ENCODE measurements around the gene B3GNT8.

Gene B3GNT8

DNA sequence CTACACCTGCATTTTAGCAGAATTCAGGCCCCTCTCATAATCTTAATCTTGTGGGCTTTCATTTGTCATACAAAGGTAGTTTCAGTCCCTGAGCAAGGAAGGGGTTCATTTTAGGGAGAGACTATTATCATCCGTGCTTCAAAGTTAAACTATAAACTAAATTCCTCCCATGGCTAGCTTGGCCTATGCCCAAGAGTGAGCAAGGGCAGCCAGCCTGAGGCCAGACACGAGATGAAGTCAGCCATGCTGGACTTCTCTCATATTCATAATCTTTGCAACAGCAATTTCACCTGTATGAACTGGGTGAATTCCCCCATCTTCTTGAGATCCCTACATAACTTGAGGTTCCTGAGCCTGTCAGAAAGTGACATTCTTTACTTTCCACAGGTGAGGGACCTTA, 28.8 kb upstream of the B3GNT8 start:
- TF ChIP-seq, protein P1, sequence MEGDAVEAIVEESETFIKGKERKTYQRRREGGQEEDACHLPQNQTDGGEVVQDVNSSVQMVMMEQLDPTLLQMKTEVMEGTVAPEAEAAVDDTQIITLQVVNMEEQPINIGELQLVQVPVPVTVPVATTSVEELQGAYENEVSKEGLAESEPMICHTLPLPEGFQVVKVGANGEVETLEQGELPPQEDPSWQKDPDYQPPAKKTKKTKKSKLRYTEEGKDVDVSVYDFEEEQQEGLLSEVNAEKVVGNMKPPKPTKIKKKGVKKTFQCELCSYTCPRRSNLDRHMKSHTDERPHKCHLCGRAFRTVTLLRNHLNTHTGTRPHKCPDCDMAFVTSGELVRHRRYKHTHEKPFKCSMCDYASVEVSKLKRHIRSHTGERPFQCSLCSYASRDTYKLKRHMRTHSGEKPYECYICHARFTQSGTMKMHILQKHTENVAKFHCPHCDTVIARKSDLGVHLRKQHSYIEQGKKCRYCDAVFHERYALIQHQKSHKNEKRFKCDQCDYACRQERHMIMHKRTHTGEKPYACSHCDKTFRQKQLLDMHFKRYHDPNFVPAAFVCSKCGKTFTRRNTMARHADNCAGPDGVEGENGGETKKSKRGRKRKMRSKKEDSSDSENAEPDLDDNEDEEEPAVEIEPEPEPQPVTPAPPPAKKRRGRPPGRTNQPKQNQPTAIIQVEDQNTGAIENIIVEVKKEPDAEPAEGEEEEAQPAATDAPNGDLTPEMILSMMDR (IDR thresholded peaks at IDR 0.05; ENCODE audit: low read depth, low read length, missing control alignments) = no peak
- no peak overlapping the region for H3K4me3 ChIP-seq (ENCODE audit: low read depth, low read length)
- no peak for DNase-seq (ENCODE audit: low read depth)

DNA sequence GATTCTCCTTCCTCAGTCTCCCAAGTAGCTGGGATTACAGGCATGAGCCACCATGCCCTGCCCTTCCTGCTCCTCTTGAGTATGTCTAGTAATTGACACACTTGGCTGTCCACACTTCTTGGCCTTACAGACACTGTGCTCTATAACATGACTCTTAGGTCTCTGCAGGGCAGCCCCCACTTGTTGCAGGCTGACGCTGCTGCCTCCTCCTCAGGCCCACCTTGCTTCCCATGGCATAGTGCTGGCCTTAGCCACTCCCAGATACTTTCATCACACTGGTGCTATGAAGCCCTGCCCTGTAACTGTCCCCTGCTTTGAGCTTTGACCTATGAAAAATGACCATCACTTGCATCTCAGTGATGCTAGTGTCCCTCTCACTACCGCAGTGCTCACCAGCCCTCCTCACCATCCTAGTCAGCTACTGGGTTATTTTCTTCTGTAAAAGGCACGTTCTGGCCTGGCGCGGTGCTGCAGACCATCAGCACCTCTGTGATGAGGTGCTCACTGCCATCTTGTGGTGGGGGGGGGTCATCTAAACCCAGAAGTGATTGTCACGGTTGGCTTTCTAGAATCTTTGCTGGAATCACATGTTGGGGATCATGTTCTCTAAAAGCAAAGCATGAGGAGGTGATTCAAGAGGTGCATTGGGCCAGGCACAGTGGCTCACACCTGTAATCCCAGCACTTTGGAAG, 25.6 kb upstream of the B3GNT8 start:
- no peak for DNase-seq (ENCODE audit: low read depth)
- TF ChIP-seq, protein P1 (IDR thresholded peaks at IDR 0.05; ENCODE audit: low read depth, low read length, missing control alignments) = no peak
- H3K4me3 ChIP-seq (ENCODE audit: low read depth, low read length) = no peak overlapping the region

DNA sequence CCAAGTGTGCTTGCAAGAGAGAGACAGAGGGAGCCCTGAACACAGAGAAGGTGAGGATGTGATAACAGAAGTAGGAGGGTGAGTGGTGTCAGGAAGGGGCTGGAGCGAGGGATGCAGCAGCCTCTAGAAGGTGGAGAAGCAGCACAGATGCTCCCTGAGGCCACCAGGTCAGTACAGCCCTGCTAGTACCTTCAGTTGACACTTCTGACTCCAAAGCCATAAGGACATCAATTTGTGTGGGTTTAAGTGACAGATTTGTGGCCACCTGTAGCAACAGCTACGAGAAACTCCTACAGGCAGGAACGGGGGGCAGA, 22.6 kb upstream of the B3GNT8 start:
- TF ChIP-seq, protein P1 (IDR thresholded peaks at IDR 0.05; ENCODE audit: low read depth, low read length, missing control alignments) = no peak

DNA sequence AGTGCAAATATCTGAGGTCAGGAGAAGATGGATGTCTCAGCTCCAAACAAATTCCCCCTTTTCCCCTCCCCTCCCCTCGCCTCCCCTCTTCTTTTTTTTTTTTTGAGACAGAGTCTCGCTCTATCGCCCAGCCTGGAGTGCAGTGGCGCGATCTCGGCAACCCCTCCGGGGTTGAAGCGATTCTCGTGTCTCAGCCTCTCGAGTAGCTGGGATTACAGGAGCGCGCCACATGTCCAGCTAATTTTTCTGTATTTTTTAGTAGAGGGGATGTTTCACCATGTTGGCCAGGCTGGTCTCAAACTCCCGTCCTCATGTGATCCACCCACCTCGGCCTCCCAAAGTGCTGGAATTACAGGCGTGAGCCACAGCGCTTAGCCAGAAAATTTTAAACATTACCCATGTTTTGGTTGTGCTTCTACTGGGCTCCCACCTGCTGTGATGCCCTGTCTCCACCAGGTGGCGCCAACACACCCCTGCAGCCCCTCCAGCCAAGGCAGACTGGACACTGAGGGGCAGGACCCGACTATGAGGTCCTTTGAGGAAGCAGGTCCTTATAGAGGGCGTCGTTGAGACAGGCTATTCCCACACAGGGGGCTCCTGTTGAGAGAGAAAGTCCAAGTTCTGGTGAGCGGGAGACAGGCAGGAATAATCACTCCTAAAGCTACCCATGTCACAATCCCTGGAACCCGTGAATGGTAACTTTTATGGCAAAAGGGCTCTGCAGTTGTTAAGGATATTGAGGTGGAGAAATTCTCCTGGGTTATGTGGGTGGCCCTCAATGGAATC, 22.1 kb upstream of the B3GNT8 start:
- TF ChIP-seq, protein P1 (IDR thresholded peaks at IDR 0.05; ENCODE audit: low read depth, low read length, missing control alignments) = peak; percentile 96
- peak; percentile 29 for DNase-seq (ENCODE audit: low read depth)
- peak overlapping the region; percentile 32 for H3K4me3 ChIP-seq (ENCODE audit: low read depth, low read length)

More for the DNA sequence above, 22.6 kb upstream of the B3GNT8 start:
- DNase-seq (ENCODE audit: low read depth) = no peak
- no peak overlapping the region for H3K4me3 ChIP-seq (ENCODE audit: low read depth, low read length)

DNA sequence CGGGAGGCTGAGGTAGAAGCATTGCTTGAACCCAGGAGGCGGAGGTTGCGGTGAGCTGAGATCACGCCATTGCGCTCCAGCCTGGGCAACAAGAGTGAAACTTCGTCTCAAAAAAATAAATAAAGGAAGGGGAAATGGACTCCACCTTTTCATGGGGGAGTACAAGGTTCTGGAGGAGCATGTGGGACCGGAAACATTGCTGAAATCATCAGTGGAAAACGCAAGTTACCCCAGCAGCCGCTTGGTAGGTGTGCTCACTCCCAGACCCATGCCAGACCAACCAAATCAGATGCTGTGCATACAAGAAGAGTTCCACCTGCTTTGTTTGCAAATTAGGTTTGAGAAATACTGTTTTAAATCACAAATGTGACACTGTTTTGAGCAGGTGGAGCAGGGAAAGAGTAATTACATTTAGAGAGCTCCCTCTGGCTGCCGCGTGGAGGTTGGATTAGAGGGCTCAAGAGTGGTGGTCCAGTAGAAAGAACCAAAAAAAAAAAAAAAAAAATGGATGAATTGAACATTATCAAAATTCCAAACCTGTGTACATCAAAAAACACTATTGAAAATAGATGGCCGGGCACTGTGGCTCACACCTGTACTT, 20.7 kb upstream of the B3GNT8 start:
- no peak overlapping the region for H3K4me3 ChIP-seq (ENCODE audit: low read depth, low read length)
- no peak for DNase-seq (ENCODE audit: low read depth)
- TF ChIP-seq, protein P1 (IDR thresholded peaks at IDR 0.05; ENCODE audit: low read depth, low read length, missing control alignments) = no peak

DNA sequence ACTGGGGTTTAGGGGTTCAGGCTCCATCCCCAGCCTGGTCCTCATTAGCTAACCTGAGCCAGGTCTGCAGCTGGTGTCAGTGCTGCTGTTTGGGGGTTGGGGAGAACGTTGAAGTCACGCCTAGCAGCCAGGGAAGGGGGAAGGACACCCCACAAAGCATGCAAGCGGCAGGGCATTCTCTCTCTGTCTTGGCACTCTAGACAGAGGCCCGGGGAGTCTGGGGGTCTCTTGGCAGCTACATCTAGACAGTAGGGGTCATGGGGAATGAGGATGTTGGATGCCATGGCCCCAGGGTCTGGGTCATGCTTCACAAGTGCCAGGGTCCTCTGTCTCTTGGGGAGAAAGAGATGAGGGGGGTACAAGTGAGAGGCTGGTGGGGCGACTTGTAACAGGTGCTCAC, 18.4 kb upstream of the B3GNT8 start:
- no peak for DNase-seq (ENCODE audit: low read depth)
- H3K4me3 ChIP-seq (ENCODE audit: low read depth, low read length) = no peak overlapping the region
- TF ChIP-seq, protein P1 (IDR thresholded peaks at IDR 0.05; ENCODE audit: low read depth, low read length, missing control alignments) = no peak
